CD4-positive, alpha-beta T cell treated with Interleukin-4 for 4 hours (primary cell): ENCODE data around the gene ADAD2.
"Not testable (repeated sequence)": the region's sequence is repeated elsewhere in the genome, so short reads cannot be mapped to it uniquely, and the experiment has no call there.

Experiments
- DNase-seq: peaks from one replicate; pipeline ENCODE4 v3.0.0-alpha.2; 2020

Gene ADAD2

GRCh38 chr16:84196727-84197394 lies 5.9 kb downstream of the ADAD2 start:
- no peak for DNase-seq

DNA sequence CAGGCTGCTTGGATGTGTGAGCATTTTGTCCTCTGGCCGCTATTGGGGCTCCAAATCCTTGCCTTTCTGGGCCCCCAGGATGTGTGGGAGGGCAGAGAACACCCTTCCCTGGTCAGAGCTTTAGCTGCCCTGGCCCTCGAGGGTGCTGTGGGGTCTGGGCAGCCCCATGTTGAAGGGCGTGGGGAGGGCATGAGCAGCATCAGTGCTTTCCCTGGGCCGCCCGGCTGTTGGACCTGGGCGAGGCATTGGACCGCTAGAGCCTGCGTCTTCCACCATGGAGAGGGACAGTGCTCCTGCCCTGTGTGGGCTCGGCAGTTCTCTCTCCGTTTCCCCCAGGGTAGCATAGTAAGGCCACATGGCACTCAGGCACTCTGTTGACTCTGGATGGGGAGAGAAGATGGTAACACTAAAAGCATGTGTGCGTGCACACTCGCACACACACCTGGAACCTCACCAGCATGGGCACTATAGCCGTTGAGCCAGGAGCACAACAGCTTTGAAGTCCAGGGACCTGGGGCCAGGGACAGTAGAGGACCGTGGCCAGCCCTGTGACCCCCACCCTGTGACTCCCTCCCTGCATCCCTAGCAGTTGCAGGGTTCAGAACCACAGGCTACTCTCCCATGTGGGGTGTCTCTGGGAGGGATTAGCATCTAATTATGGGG lies 6.6 kb downstream of the ADAD2 start:
- DNase-seq = no peak

DNA sequence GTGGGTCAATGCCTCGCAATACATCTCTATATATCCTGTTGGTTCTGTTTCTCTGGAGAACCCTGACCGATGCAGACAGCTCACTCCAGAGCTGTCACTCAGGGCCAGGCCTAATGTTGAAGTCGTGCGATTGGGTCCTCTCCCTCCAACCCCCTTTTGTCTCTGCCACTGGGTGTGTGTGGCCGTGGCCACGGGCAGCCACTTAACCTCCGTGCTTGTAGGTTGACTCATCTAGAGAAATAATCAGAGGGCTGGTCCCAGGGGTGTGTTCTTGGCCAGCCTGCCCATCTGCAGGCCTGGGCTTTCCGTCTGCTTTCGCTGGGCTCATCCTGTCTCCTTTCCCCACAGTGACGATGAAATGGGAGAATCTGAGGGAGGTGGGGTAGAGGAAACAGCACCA lies 7.4 kb downstream of the ADAD2 start:
- DNase-seq = no peak

DNA sequence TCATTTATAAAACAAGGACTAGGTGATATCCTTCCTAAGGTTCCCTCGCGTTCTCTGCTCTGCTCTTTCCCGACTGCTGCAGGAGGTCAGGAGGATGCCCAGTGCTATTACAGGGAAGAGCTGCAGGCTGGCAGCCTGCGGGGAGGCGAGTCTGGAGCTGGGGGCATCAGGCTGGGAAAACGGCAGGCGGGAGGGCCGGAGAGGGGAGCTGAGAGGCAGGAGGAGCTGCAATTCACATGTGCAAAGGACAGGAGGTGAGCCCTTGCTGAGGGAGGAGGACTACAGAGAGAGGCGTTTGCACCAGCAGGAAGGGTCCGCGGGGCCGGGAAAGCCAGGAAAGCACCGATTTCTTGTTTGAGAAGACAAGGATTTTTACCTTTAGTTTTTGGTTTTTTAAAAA lies 8.1 kb downstream of the ADAD2 start:
- no peak for DNase-seq

DNA sequence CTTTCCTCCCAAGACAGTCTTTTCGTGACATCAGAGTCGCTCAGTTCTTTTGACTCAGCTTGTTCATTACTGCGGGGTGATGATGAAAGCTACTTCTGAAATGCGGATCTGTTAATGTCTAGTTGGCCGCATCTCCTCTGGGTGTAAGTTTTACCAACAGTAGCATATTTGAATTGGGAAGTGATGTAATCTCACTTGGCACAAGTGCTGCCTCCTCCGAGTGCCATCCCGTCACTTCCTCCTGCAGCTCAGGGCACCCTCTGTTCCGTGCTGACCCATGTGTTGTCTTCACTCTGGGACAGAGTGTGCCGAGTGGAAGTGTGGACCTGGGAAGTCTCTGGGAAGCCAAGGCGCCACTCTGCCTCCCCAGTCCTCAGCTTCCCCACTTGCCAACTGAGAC lies 8.9 kb downstream of the ADAD2 start:
- DNase-seq = no peak

- DNase-seq = not testable (repeated sequence)
Measured at GRCh38 chr16:84204551-84204950, 13.6 kb downstream of the ADAD2 start.

GRCh38 chr16:84205123-84205522 lies 14.2 kb downstream of the ADAD2 start:
- not testable (repeated sequence) for DNase-seq

DNA sequence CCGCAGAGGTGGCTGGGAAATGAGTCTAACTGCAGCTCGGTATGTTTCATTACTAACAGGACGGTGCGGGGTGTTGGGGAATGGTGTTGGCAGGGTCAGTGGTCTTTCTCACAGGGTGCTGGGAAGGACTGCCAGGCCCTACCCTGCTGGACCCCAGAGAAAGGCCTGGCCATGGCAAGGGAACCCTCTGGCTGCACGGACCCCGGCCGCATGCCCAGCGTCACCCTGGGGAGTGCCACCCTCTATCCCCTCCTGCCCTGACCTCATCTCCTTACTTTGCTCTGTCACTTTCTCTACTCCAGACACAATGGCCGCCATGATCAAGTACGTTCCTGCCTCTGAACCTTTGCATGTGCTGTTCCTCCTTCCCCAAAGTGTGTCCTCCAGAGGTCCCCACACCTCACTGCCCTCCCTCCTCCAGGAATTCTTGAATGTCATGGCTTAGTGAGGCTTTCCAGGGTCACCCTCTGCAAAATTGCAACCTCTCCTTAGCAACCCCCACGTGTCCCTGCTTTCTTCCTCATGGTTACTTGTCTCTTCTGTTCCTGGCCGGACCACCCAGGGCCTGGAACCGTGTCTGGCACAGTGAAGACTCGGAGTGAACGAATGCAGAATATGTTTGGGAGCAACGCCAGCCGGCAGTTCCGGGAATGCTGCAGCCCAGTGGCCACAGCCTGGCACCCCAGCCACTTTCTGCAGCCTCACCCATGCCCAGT lies 15.2 kb downstream of the ADAD2 start:
- DNase-seq = no peak

GRCh38 chr16:84207251-84207650 lies 16.3 kb downstream of the ADAD2 start:
- no peak for DNase-seq

GRCh38 chr16:84207879-84208278 lies 16.9 kb downstream of the ADAD2 start:
- no peak for DNase-seq

GRCh38 chr16:84209989-84210388 lies 19.0 kb downstream of the ADAD2 start:
- no peak for DNase-seq

- no peak for DNase-seq
Measured at GRCh38 chr16:84212154-84212553, 21.2 kb downstream of the ADAD2 start.

- DNase-seq = no peak
Measured at GRCh38 chr16:84212631-84213030, 21.7 kb downstream of the ADAD2 start.

- DNase-seq = no peak
Measured at GRCh38 chr16:84214451-84215066, 23.6 kb downstream of the ADAD2 start.

DNA sequence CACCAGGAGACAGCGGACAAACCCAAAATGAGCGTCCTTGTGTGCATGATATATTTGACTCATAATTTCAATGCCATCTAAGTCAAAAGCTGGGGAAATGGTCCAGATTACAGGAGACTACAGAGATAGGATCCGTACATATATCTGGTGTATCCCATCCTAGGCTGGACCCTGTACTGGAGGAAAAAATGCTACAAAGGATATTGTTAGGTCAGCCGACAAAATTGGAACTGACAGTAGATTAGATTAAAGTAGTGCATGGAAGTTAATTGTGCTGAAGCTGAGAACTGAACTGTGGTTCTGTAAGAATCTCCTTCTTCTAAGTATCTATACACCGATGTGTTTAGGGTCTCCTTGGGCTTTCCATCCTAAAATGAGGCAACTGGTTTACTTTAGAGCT lies 24.6 kb downstream of the ADAD2 start:
- DNase-seq = no peak

GRCh38 chr16:84216144-84216543 lies 25.2 kb downstream of the ADAD2 start:
- DNase-seq = not testable (repeated sequence)

DNA sequence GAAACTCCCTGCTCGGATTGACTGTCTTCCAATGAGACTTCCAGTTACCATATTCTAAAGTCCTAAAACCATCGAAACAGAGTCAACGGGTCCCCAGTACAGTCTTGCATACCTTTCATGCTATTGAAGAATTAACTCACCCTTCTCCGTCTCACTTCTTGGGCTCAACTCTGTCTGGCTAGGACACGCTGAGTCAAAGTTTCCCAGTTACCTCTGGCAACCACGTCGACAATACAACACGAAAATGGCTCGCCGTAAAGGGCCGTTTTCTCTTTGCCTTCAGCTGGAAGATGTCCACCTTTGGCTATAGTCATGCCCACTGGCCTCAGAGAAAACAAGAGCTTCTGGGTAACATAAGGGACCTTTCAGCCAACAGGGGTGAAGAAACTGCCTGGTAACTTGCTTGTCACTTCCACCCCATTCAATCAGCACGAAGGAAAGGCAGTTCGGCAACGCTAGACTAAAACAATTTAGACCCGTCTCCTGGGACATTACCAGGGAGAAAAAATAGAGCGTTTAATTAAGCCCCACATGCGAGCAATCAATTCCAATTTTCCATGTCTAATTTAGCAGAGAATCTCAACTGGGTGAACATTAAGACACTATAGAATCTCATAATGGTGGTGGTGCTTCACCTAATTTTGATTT lies 27.3 kb downstream of the ADAD2 start:
- DNase-seq = no peak

DNA sequence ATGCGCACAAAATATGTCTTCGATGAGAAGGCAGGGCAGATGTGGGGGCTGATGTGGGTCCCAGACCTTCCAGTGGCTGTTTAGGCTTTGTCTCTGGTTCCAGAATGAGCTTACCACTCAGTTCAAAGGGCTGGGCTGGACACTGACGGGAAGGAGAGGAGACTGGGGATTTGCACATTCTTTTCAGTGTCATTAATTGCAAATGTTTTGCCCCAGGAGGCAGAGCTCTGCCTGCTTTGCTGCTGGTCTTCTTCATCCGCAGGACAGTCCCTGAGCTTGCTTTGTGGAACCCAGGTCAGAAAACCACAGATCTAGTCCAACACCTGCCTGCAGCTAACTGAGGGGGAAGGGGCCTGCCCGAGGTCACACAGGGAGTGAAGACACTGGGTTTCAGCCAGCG lies 28.0 kb downstream of the ADAD2 start:
- no peak for DNase-seq

DNA sequence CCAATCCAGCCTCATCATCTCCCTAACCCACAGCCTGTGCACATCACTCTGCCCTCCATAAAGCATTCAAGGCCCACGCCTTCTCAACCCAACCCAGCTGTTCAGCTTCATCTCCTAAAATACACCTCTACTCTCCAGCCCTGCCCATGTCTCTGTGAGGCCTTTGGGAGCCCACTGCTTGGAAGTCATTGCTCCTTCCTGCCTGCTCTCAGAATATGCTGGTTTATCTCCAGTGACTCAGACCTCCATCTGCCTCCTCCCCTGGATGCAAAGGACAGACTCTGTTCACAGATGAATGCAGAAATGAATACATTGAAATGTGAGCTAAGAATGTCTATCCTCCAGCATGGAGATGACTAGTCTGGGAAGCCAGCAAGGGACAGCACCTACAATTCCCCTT lies 29.9 kb downstream of the ADAD2 start:
- DNase-seq = no peak

DNA sequence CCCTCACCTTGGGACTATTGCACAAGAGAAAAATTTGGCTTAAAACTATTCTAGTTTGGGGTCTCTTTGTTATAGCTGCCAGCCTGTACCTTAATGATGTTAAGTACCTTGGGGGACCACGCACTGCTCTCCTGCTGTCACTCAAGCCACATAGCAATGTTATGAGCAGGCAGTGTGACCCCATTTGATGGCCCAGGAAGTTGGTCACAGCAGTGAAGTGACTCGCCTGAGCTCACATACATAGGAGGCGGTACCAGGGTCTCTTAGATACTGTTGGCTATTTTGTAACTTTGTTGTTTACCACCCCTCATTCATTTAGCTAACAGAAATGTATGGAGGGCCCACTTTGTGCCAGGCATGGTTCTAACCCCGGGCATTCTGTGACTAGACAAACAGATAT lies 32.5 kb downstream of the ADAD2 start:
- no peak for DNase-seq

- no peak for DNase-seq
Measured at GRCh38 chr16:84224554-84224953, 33.6 kb downstream of the ADAD2 start.

DNA sequence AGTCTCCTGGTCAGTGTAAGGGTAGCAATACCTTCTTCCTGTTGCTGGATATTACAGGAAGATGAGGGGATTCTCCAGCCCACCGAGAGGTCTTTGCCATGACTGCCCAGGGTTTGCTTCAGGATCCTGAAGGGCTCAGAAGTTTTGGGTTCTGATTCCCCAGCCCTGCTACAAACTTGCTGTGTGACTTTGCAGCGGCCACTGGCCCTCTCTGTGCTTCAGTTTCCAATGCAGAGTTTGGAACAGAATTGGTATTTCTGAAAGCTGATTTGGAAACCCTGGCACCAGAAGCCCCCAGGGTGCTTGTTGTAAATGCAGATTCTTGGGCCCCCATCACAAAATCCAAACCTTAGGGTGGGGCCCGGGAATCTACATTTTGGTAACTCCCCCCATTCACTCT lies 34.2 kb downstream of the ADAD2 start:
- DNase-seq = no peak

GRCh38 chr16:84225571-84225970 lies 34.6 kb downstream of the ADAD2 start:
- no peak for DNase-seq
